ENCODE data around the gene PWP2.
"Not testable (repeated sequence)": the region's sequence is repeated elsewhere in the genome, so short reads cannot be mapped to it uniquely, and the experiment has no call there.

PWP2 gene

GRCh38 chr21:44159349-44160297 is 52.4 kb downstream of the PWP2 start:
- DNase-seq (ENCODE audit: insufficient read length, low spot score); FAIRE-seq: not testable (repeated sequence)

- DNase-seq (ENCODE audit: insufficient read length, low spot score); FAIRE-seq: not testable (repeated sequence)
Measured at GRCh38 chr21:44160298-44160672, 53.1 kb downstream of the PWP2 start.

GRCh38 chr21:44160821-44161220 is 53.6 kb downstream of the PWP2 start:
- not testable (repeated sequence) for DNase-seq (ENCODE audit: insufficient read length, low spot score); FAIRE-seq

GRCh38 chr21:44163167-44163653 is 56.0 kb downstream of the PWP2 start:
- not testable (repeated sequence) for DNase-seq (ENCODE audit: insufficient read length, low spot score); FAIRE-seq

- DNase-seq (ENCODE audit: insufficient read length, low spot score) = not testable (repeated sequence)
Measured at GRCh38 chr21:44165933-44166332, 58.7 kb downstream of the PWP2 start.

GRCh38 chr21:44167527-44167926 is 60.3 kb downstream of the PWP2 start:
- not testable (repeated sequence) for FAIRE-seq; DNase-seq (ENCODE audit: insufficient read length, low spot score)

More at GRCh38 chr21:44165933-44166332, 58.7 kb downstream of the PWP2 start:
- FAIRE-seq = not testable (repeated sequence)

GRCh38 chr21:44170326-44170725 is 63.1 kb downstream of the PWP2 start:
- not testable (repeated sequence) for DNase-seq (ENCODE audit: insufficient read length, low spot score); FAIRE-seq

- FAIRE-seq = not testable (repeated sequence)
Measured at GRCh38 chr21:44170863-44171262, 63.7 kb downstream of the PWP2 start.

GRCh38 chr21:44171962-44172572 is 64.9 kb downstream of the PWP2 start:
- FAIRE-seq; DNase-seq (ENCODE audit: insufficient read length, low spot score): not testable (repeated sequence)

More at GRCh38 chr21:44170863-44171262, 63.7 kb downstream of the PWP2 start:
- DNase-seq (ENCODE audit: insufficient read length, low spot score) = not testable (repeated sequence)

- not testable (repeated sequence) for FAIRE-seq; DNase-seq (ENCODE audit: insufficient read length, low spot score)
Measured at GRCh38 chr21:44172741-44173140, 65.5 kb downstream of the PWP2 start.

GRCh38 chr21:44175189-44175588 is 68.0 kb downstream of the PWP2 start:
- not testable (repeated sequence) for DNase-seq (ENCODE audit: insufficient read length, low spot score); FAIRE-seq

GRCh38 chr21:44176127-44176526 is 68.9 kb downstream of the PWP2 start:
- not testable (repeated sequence) for DNase-seq (ENCODE audit: insufficient read length, low spot score); FAIRE-seq

All from D721Med (cell line).